ENCODE data around the gene RRP7A. TPM values are rescaled to one million over a fixed set of nuclear protein-coding genes. Genes with fewer than 3 reads are reported as not detected.
"Not testable (repeated sequence)": the region's sequence is repeated elsewhere in the genome, so short reads cannot be mapped to it uniquely, and the experiment has no call there.

RRP7A gene
- total RNA-seq, 1 experiment from 2014 or later, result 50.8 TPM

GRCh38 chr22:42564699-42565098, 45.1 kb upstream of the RRP7A start:
- DNase-seq (ENCODE audit: low read depth, low spot score) (no peak), ATAC-seq (no peak)
- RAD21 ChIA-PET (ENCODE audit: low non-redundant PET in 1 of 2, low total read pairs in 2 of 2, uncharacterized antibody in 2 of 2, unreplicated experiment in 2 of 2), result no interaction called here
- no peaks in the 10 kb centered on the region for H3K36me3 ChIP-seq (ENCODE audit: control insufficient read depth in 1 of 2, insufficient read depth in 2 of 2, low read length in 2 of 2)
- H3K4me2 ChIP-seq (ENCODE audit: low read length), result no peak overlapping the region
- H3K9me3 ChIP-seq (ENCODE audit: control insufficient read depth in 1 of 2, insufficient read depth in 1 of 2, low read depth in 1 of 2, low read length in 2 of 2), result no peaks in the 10 kb centered on the region
- no peak overlapping the region for H2AFZ ChIP-seq (ENCODE audit: low read depth, low read length, poor library complexity, severe bottlenecking)
- no peak overlapping the region for H3K9ac ChIP-seq (ENCODE audit: low read length)
- H3K27ac ChIP-seq (ENCODE audit: low read depth, low read length), result no peak overlapping the region
- H3K79me2 ChIP-seq (ENCODE audit: insufficient read depth, low read length), result no peaks in the 10 kb centered on the region
- CTCF ChIA-PET, result no interaction called here
- H4K20me1 ChIP-seq (ENCODE audit: insufficient read depth), result no peaks in the 10 kb centered on the region
- intact Hi-C loops (cut with micrococcal nuclease), result no loop called here
- BruUV-seq (replicated peaks), result no TSS peak
- H3K4me3 ChIP-seq (replicated peaks in 1 of 2; ENCODE audit: low read depth in 1 of 2, low read length in 2 of 2), result no peak overlapping the region
- POLR2A ChIA-PET, result no interaction called here
- TF ChIP-seq EZH2 (IDR thresholded peaks at IDR 0.05), result no peak
- TF ChIP-seq FOSL1 (IDR thresholded peaks at IDR 0.05; ENCODE audit: low read depth), result no peak
- TF ChIP-seq TCF7L2 (IDR thresholded peaks at IDR 0.05; ENCODE audit: borderline replicate concordance, extremely low read depth, insufficient read depth, insufficient read length), result no peak
- TF ChIP-seq SRF (IDR thresholded peaks at IDR 0.05; ENCODE audit: low read depth), result no peak
- TF ChIP-seq, protein P1, sequence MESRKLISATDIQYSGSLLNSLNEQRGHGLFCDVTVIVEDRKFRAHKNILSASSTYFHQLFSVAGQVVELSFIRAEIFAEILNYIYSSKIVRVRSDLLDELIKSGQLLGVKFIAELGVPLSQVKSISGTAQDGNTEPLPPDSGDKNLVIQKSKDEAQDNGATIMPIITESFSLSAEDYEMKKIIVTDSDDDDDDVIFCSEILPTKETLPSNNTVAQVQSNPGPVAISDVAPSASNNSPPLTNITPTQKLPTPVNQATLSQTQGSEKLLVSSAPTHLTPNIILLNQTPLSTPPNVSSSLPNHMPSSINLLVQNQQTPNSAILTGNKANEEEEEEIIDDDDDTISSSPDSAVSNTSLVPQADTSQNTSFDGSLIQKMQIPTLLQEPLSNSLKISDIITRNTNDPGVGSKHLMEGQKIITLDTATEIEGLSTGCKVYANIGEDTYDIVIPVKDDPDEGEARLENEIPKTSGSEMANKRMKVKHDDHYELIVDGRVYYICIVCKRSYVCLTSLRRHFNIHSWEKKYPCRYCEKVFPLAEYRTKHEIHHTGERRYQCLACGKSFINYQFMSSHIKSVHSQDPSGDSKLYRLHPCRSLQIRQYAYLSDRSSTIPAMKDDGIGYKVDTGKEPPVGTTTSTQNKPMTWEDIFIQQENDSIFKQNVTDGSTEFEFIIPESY (IDR thresholded peaks at IDR 0.05; ENCODE audit: extremely low read depth, insufficient replicate concordance, low read length), result no peak
- no peak for TF ChIP-seq EGR1 (IDR thresholded peaks at IDR 0.05; ENCODE audit: low read depth)
- TF ChIP-seq JUND (IDR thresholded peaks at IDR 0.05), result no peak
- TF ChIP-seq POLR2A (IDR thresholded peaks at IDR 0.05; ENCODE audit: borderline replicate concordance, extremely low read depth, insufficient read depth, insufficient read length), result no peak
- TF ChIP-seq RAD21 (IDR thresholded peaks at IDR 0.05; ENCODE audit: low read depth), result no peak
- TF ChIP-seq SP1 (IDR thresholded peaks at IDR 0.05; ENCODE audit: low read depth), result no peak
- no peak for TF ChIP-seq SIN3A (IDR thresholded peaks at IDR 0.05; ENCODE audit: low read depth)
- TF ChIP-seq ZFX (IDR thresholded peaks at IDR 0.05), result no peak
- TF ChIP-seq, protein P2, sequence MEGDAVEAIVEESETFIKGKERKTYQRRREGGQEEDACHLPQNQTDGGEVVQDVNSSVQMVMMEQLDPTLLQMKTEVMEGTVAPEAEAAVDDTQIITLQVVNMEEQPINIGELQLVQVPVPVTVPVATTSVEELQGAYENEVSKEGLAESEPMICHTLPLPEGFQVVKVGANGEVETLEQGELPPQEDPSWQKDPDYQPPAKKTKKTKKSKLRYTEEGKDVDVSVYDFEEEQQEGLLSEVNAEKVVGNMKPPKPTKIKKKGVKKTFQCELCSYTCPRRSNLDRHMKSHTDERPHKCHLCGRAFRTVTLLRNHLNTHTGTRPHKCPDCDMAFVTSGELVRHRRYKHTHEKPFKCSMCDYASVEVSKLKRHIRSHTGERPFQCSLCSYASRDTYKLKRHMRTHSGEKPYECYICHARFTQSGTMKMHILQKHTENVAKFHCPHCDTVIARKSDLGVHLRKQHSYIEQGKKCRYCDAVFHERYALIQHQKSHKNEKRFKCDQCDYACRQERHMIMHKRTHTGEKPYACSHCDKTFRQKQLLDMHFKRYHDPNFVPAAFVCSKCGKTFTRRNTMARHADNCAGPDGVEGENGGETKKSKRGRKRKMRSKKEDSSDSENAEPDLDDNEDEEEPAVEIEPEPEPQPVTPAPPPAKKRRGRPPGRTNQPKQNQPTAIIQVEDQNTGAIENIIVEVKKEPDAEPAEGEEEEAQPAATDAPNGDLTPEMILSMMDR (IDR thresholded peaks at IDR 0.05 in 2 of 3, conservative IDR thresholded peaks at IDR 0.05 in 1 of 3; ENCODE audit: borderline replicate concordance in 1 of 3, insufficient read depth in 1 of 3, low read depth in 2 of 3, low read length in 2 of 3), result no peak
- no peak for TF ChIP-seq EZH2phosphoT487 (IDR thresholded peaks at IDR 0.05; ENCODE audit: borderline replicate concordance)
- no peaks in the 10 kb centered on the region for H3K4me1 ChIP-seq (ENCODE audit: control insufficient read depth in 1 of 2, insufficient read depth in 2 of 2, low read length in 2 of 2)
- no peaks in the 10 kb centered on the region for H3K27me3 ChIP-seq (ENCODE audit: insufficient read depth, low read length)
- H3K9me2 ChIP-seq (ENCODE audit: insufficient read depth), result no peaks in the 10 kb centered on the region

DNA sequence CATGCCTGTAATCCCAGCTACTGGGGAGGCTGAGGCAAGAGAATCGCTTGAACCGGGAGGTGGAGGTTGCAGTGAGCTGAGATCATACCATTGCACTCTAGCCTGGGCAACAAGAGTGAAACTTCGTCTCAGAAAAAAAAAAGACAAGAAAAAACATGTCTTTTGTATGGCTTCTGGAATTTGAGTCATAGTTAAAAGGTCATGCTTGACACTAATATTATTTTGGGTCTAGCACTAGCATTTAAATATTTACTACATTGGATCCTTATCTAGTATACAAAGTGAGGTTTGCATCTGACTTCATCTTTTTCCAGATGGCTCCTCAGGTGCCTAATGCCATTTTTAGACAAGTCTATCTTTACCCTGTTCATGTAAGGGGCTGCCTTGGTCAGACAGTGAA, 44.3 kb upstream of the RRP7A start:
- CTCF ChIA-PET; BruUV-seq (replicated peaks); H3K79me2 ChIP-seq (ENCODE audit: insufficient read depth, low read length); intact Hi-C loops (cut with micrococcal nuclease); RAD21 ChIA-PET (ENCODE audit: low non-redundant PET in 1 of 2, low total read pairs in 2 of 2, uncharacterized antibody in 2 of 2, unreplicated experiment in 2 of 2); H3K4me1 ChIP-seq (ENCODE audit: control insufficient read depth in 1 of 2, insufficient read depth in 2 of 2, low read length in 2 of 2); H3K36me3 ChIP-seq (ENCODE audit: control insufficient read depth in 1 of 2, insufficient read depth in 2 of 2, low read length in 2 of 2); H3K4me2 ChIP-seq (ENCODE audit: low read length); POLR2A ChIA-PET; H2AFZ ChIP-seq (ENCODE audit: low read depth, low read length, poor library complexity, severe bottlenecking); ATAC-seq; H3K9ac ChIP-seq (ENCODE audit: low read length); H3K27me3 ChIP-seq (ENCODE audit: insufficient read depth, low read length); H3K4me3 ChIP-seq (replicated peaks in 1 of 2; ENCODE audit: low read depth in 1 of 2, low read length in 2 of 2); H4K20me1 ChIP-seq (ENCODE audit: insufficient read depth); H3K9me2 ChIP-seq (ENCODE audit: insufficient read depth); H3K9me3 ChIP-seq (ENCODE audit: control insufficient read depth in 1 of 2, insufficient read depth in 1 of 2, low read depth in 1 of 2, low read length in 2 of 2); DNase-seq (ENCODE audit: low read depth, low spot score); H3K27ac ChIP-seq (ENCODE audit: low read depth, low read length): not testable (repeated sequence)

All from HCT116 (cell line).